ENCODE data around the gene DOCK7.
"Not testable (repeated sequence)": the region's sequence is repeated elsewhere in the genome, so short reads cannot be mapped to it uniquely, and the experiment has no call there.

The DOCK7 gene

DNA sequence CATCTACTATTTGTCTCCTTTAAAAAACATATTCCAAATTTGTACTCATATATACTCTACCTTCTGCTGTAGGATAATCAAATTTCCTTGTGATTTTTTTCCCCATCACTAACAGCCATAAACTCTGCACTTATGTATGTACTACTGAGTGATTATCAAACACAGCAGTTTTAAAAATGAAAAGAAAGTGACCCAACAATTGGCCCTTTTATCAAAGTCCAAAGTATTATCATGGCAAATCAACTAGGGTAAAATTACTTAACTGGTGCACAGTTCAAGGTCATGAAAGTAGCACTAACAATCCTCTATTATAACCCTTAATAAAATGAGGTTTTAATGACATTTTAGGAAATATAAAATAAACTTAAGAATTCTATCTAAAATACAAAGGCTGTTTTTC, 79.3 kb downstream of the DOCK7 start:
- DNase-seq (ENCODE audit: low read depth): no peak

DNA sequence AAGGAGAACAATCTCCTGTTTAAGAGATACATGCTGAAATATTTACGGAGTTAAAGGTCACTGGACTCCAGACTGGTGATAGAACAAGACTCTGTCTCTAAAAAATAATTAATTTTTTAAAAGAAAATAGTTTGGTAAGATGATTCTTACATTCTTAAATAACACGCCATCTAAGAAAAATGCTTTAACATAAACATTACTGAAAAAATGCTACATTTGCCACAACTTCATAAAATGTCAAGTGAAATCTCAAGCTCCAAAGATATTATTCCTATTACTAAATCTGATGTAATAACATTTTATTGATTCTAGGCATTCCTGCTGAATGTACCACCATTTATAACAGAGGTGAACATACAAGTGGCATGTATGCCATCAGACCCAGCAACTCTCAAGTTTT, 86.7 kb downstream of the DOCK7 start:
- DNase-seq (ENCODE audit: low read depth): no peak

DNA sequence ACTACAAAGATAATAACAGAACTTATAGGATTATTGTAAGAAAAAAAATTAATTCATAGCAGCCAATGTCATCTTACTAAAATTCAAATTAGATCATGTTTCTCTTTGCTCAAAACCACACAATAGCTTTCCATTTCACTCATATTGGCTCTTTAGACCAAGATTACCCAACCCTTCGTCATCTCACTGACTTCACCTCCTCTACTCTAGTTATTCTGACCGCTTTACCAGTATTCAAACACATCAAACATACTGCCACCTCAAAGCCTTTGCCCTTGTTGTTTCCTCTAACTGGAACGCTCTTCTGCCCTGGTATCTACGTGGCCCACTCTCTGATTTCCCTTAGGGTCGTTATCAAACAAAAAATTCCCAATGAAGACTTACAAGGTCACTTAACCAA, 89.1 kb downstream of the DOCK7 start:
- no peak for DNase-seq (ENCODE audit: low read depth)

DNA sequence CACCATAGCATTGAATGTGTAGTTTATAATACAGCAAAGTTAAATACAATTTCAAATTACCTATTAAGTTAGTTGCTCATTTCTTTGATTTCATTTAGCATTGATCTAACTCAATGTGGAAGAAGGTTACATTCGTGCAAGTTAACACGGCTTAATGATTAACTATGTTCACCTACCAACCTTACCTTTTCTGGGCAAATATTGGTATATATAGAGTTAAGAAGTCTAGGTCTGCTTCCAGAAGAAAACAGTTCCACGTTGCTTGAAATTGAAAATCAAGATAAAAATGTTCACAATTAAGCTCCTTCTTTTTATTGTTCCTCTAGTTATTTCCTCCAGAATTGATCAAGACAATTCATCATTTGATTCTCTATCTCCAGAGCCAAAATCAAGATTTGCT, 90.9 kb downstream of the DOCK7 start, which contains the start of gene ANGPTL3:
TSS of gene ANGPTL3 (plus strand) at position 240 of the 400 bp plus-strand sequence. CDS start at position 287, 47 bp downstream.
- DNase-seq (ENCODE audit: low read depth): no peak

GRCh38 chr1:62595647-62596046, 92.5 kb downstream of the DOCK7 start:
- DNase-seq (ENCODE audit: low read depth): no peak

GRCh38 chr1:62593825-62594394, 94.3 kb downstream of the DOCK7 start:
- DNase-seq (ENCODE audit: low read depth): no peak

DNA sequence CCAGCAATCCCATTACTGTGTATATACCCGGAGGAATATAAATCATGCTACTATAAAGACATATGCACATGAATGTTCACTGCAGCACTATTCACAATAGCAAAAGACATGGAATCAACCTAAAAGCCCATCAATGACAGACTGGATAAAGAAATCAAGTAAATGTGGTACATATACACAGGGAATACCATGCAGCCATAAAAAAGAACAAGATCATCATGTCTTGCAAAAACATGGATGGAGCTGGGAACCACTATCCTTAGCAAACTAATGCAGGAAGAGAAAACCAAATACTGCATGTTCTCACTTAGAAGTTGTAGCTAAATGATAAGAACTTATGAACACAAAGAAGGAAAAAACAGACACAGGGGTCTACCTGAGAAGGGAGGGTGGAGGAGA, 97.2 kb downstream of the DOCK7 start:
- DNase-seq (ENCODE audit: low read depth): no peak

- DNase-seq (ENCODE audit: low read depth): no peak
These were observed 97.8 kb downstream of the DOCK7 start for GRCh38 chr1:62590255-62590969.

DNA sequence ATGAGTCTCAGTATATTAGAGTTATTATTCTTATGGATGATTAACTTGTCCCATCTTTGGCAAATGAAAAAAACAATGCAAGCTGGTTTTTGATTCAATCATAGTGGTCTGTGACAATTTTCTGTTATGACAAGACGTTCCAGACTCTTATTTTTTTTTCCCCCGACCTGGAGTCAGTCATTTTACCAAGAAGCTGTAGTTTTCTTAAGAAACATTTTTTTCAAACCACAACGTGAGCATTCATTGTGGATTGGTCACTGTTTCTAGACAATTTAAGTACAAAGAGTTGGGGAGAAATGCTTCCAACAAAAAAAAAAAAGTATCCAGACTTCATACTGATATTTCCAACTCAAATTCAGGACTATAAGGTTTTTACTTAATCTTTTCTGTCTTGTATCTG, 98.9 kb downstream of the DOCK7 start:
- DNase-seq (ENCODE audit: low read depth): no peak

- no peak for DNase-seq (ENCODE audit: low read depth)
These were observed 100.2 kb downstream of the DOCK7 start for GRCh38 chr1:62588000-62588399.

DNA sequence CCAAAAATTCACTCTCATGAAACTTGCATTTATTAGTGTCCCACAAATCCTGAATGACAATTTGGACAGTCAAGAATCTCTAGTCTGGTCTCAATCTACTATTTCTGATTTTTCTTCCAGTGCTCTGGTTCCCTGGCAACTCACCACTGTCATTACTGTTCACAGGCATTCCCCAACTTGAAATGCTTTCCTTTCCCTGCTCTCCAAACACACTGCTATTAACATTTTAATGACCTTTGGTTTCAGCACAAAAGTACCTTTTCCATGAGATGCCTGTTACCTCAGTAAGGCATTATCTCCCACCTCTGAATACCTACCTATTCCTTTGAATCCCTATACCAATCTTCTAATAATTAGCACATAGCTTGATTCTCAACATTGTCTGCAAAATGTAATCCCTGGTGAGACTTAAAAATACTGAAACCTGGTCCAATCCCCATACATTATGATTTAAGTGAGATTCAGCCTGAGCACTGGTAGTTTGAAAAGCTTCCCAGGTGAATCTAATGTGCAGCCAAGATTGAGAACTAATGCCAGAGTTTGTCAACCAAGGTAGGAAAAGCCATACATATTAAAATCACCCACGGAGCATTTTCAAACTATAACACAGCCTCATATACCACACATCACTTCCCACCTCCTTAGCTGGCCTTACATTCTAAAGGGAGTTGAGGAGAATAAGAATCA, 102.6 kb downstream of the DOCK7 start:
- no peak for DNase-seq (ENCODE audit: low read depth)

- DNase-seq (ENCODE audit: low read depth): no peak
These were observed 114.5 kb downstream of the DOCK7 start for GRCh38 chr1:62573675-62574074.

GRCh38 chr1:62572476-62572875, 115.7 kb downstream of the DOCK7 start:
- DNase-seq (ENCODE audit: low read depth): no peak

- DNase-seq (ENCODE audit: low read depth): not testable (repeated sequence)
These were observed 116.7 kb downstream of the DOCK7 start for GRCh38 chr1:62571517-62571916.

GRCh38 chr1:62567926-62568325, 120.3 kb downstream of the DOCK7 start:
- DNase-seq (ENCODE audit: low read depth): not testable (repeated sequence)

- DNase-seq (ENCODE audit: low read depth): not testable (repeated sequence)
These were observed 121.0 kb downstream of the DOCK7 start for GRCh38 chr1:62567182-62567581.

GRCh38 chr1:62561306-62561705, 126.9 kb downstream of the DOCK7 start:
- DNase-seq (ENCODE audit: low read depth): no peak

GRCh38 chr1:62544570-62544969, 143.6 kb downstream of the DOCK7 start:
- DNase-seq (ENCODE audit: low read depth): no peak

GRCh38 chr1:62541048-62541447, 147.1 kb downstream of the DOCK7 start:
- no peak for DNase-seq (ENCODE audit: low read depth)

DNA sequence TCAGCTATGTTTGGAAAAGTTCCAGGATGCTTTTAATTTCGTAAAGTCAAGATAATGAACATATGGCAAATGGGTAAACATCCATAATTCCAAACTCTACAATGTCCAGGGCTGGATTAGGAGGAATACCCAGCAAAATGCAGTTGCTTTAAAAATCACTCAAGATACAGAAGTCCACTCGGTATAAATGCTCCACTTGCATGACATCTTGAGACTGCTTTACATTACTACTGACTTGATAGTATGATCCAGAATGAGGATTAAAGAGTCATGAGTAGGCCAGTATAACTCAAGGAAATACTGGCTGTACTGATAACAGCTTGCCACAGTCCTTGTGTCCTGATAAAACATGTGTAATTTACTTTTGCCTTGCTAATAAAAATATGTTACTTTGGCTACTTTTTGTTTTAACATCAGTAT, 149.1 kb downstream of the DOCK7 start:
- DNase-seq (ENCODE audit: low read depth): no peak

GRCh38 chr1:62536865-62537264, 151.3 kb downstream of the DOCK7 start:
- DNase-seq (ENCODE audit: low read depth): no peak

- DNase-seq (ENCODE audit: low read depth): no peak
These were observed 157.6 kb downstream of the DOCK7 start for GRCh38 chr1:62530516-62531154.

DNA sequence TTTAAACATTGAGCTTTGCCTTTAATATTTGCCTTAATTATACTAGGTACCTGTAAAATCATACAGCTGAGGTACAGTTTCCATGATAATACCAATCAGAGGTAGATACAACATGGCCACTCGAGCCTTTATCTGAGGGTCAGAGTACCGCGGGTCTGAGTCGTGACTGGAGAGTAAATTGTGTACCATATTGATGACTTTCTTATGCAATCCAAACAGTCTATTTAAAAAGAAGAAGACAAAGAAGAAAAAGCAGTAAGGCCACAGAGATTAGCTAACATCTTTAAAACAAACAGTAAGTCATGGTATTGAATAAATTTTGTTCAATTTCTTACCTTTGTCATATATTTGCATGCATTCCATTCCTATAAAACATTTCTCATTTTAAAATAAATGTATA, 159.0 kb downstream of the DOCK7 start:
- no peak for DNase-seq (ENCODE audit: low read depth)

Data from GM04504 (cell line).